ENCODE measurements around the gene THAP5.
A peak's percentile ranks its signal among the peaks of the same experiment; 100 is the strongest.

THAP5 gene

GRCh38 chr7:108575156-108575555 is 5.7 kb upstream of the THAP5 start:
- DNase-seq (ENCODE audit: low read depth), result no peak
- TF ChIP-seq, protein P1, sequence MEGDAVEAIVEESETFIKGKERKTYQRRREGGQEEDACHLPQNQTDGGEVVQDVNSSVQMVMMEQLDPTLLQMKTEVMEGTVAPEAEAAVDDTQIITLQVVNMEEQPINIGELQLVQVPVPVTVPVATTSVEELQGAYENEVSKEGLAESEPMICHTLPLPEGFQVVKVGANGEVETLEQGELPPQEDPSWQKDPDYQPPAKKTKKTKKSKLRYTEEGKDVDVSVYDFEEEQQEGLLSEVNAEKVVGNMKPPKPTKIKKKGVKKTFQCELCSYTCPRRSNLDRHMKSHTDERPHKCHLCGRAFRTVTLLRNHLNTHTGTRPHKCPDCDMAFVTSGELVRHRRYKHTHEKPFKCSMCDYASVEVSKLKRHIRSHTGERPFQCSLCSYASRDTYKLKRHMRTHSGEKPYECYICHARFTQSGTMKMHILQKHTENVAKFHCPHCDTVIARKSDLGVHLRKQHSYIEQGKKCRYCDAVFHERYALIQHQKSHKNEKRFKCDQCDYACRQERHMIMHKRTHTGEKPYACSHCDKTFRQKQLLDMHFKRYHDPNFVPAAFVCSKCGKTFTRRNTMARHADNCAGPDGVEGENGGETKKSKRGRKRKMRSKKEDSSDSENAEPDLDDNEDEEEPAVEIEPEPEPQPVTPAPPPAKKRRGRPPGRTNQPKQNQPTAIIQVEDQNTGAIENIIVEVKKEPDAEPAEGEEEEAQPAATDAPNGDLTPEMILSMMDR (IDR thresholded peaks at IDR 0.05; ENCODE audit: control insufficient read depth, insufficient read depth, low read depth, low read length, missing control alignments), result no peak
- H3K4me3 ChIP-seq (ENCODE audit: control insufficient read depth, low read depth, low read length), result no peak overlapping the region

- TF ChIP-seq, protein P1 (IDR thresholded peaks at IDR 0.05; ENCODE audit: control insufficient read depth, insufficient read depth, low read depth, low read length, missing control alignments), result no peak
- no peak for DNase-seq (ENCODE audit: low read depth)
- H3K4me3 ChIP-seq (ENCODE audit: control insufficient read depth, low read depth, low read length), result no peak overlapping the region
Measured at GRCh38 chr7:108572480-108572879, 3.0 kb upstream of the THAP5 start.

DNA sequence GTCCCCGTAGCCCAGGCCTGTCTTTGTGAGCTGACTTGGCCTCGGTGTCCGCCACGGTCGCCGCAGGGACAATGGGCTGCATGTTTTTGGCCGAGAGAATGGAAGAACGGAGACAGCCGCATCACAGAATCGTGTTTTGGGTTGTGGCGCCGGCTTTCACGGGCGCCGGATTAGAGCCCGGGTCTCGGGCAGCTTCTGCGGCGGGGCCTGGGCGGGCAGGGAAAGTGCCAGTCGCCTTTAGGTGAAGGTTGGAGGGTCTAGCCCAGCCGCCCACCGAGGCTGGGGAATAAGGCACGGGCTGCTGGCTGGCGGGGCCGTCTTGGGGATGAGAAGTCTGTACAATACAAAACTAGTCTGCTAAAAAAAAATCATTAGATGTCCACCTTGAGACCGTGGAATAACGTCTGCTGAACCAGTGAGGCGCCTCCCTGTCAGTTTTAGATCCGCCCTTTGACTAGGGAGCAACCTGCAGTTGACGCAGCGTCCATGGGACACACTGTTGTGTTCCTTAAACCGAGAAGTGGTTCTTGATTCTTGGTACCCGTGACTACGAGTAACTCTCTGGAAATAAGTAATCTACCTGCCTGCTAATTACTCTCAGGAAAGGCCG is 745 bp upstream of the THAP5 start:
- TF ChIP-seq, protein P1 (IDR thresholded peaks at IDR 0.05; ENCODE audit: control insufficient read depth, insufficient read depth, low read depth, low read length, missing control alignments), result no peak
- DNase-seq (ENCODE audit: low read depth), result no peak
- H3K4me3 ChIP-seq (ENCODE audit: control insufficient read depth, low read depth, low read length), result peak overlapping the region; percentile 90

DNA sequence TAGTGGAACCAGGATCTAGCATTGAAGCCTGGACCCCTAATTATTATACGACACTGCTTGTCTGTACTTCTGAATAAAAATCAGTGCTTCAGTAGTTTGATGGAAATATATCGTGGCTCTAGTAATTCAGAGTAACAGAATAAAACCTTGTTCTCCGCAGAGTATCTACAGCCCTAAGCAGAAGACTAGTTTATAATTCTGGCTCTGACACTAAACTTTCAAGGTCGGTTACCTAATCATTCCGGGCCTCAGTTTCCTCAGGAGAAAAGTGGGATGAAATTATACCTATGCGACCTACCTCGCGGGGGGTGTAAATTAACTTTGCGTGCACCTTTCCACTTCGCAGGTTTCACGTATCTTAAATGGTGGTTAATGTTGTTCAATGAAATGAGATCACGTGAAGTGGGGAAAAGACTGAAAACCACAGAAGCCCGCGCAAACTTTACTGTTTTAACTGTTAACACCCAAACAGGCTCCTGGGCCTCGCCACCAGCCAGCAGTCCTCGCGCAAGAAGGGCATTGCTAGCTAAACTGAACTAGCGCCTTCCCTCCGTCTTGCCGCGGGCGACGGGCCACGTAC is 615 bp downstream of the THAP5 start:
- TF ChIP-seq, protein P1 (IDR thresholded peaks at IDR 0.05; ENCODE audit: control insufficient read depth, insufficient read depth, low read depth, low read length, missing control alignments), result no peak
- no peak for DNase-seq (ENCODE audit: low read depth)
- H3K4me3 ChIP-seq (ENCODE audit: control insufficient read depth, low read depth, low read length), result peak overlapping the region; percentile 90

DNA sequence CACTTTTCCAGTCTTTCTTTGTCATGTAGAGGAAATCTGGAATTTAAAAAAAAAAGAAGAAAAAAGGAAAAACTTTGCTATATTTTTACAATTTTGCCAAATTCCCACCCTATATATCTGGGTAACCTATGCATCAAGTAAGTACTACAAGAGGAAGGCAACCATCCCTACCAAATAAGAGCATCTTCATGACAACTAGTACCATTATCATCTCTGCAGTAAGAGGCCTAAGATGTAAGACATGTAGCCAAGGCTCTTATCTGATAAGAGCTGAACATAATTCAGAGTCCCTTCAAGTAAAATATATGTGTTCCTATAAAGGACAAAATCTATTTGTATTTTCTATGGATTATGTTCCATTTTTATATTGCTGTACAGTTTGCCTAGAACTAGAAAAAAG is 3.5 kb downstream of the THAP5 start:
- H3K4me3 ChIP-seq (ENCODE audit: control insufficient read depth, low read depth, low read length), result no peak overlapping the region
- TF ChIP-seq, protein P1 (IDR thresholded peaks at IDR 0.05; ENCODE audit: control insufficient read depth, insufficient read depth, low read depth, low read length, missing control alignments), result no peak
- no peak for DNase-seq (ENCODE audit: low read depth)

DNA sequence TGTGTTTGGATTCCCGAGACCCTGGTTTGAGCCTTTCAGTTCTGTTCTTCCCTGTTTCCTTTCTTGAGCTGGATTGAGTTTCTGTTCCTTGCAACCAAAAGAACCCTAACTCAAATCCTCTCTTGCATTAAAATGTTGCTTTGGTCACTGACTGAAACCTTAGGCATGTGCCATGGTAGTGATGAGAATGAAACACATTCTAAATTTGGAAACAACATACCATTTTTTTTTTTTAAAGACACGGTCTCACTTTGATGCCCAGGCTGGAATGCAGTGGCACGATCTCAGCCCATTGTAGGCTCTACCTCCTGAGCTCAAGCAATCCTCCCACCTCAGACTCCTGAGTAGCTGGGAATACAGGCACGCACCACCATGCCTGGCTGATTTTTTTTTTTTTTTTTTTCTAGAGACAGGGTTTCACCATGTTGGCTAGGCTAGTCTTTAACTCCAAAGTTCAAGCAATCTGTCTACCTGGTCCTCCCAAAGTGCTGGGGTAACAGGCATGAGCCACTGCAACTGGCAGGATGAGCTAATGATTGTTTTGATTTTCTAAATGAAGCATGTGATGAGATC is 8.4 kb downstream of the THAP5 start:
- H3K4me3 ChIP-seq (ENCODE audit: control insufficient read depth, low read depth, low read length), result no peak overlapping the region
- TF ChIP-seq, protein P1 (IDR thresholded peaks at IDR 0.05; ENCODE audit: control insufficient read depth, insufficient read depth, low read depth, low read length, missing control alignments), result no peak
- DNase-seq (ENCODE audit: low read depth), result no peak

Measured in AG09309 (cell line).